Activated CD4-positive, alpha-beta T cell treated with anti-CD3 and anti-CD28 coated beads, Interleukin-2, Interleukin-4, amounts not matched to agents 100 ng/mL and 50 ng/mL, durations not matched to agents 16 hours and 8 hours (primary cell): ENCODE results near the gene WDR70.
A peak's percentile ranks its signal among the peaks of the same experiment; 100 is the strongest.
"Not testable (repeated sequence)": the region's sequence is repeated elsewhere in the genome, so short reads cannot be mapped to it uniquely, and the experiment has no call there.

Experiments
- DNase-seq: peaks from one replicate; pipeline ENCODE4 v3.0.0-alpha.2; 2020; ENCODE audit warnings: low spot score

The WDR70 gene

DNA sequence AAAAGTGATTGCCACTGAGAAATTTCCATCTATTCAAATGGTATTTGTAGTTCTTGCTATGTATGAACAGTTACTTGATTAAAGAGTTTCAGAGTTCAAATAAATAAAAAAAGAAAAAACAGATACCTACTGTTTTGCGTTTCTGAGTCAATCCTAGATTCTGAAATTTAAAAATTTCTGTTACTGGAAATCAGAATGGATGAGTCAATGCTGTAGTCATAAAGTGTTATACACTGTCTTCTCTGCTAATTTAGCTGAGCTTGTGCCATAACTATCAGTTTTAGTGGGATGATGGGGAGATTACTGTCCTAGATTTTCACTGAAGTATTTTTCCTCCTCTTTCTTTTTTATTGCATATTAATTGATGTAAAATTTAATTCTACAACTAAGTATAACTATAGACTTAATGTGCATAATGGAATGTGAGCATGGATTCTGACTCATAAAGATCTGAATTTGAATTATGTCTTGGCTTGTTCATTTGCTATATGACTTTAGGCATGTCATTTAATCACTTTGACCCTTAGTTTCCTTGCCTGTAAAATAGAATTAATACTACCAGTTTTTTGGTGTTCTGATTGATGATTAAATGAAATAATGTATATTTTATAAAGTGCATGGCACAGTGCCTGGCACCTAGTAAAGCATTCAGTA lies 75.4 kb downstream of the WDR70 start:
- peak; percentile 57 for DNase-seq

DNA sequence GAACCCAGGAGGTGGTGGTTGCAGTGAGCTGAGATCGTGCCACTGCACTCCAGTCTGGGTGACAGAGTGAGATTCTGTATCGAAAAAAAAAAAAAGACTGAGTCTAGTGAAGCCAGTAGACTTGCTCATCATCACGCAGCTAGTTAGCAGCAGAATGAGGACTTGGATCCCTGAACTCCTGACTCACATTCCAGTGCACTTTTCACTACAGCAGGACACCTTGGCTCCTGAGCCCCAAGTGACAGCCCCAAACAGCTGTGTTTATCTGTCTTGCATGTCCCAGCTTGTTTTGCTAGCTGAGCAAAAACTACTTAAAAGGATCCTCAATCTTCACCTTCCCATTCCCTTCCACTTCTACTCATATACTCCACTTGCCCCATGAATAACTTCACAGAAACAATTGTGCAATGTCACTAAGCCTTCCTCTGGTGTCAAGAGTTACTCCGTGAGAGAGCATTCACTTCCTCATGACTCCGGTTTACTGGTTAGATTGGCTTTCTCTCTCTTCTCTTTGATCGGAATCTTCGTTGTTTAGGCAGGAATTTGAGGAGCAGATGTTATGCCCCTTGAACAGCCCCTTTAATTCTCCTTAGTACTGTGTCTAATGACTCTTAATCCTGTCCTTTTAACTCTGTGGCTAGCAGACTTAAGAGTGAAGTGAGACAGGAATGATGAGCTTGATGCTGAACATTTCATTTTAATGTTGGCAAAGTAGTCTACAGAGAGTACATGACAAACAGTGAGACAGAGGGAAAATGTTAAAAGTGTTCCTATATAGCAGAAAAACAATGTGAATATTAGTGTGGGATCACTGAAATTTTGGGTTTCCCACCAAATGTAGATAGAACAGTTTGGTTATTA lies 84.3 kb downstream of the WDR70 start:
- DNase-seq, result not testable (repeated sequence)

GRCh38 chr5:37464581-37464980 lies 85.5 kb downstream of the WDR70 start:
- DNase-seq, result not testable (repeated sequence)

DNA sequence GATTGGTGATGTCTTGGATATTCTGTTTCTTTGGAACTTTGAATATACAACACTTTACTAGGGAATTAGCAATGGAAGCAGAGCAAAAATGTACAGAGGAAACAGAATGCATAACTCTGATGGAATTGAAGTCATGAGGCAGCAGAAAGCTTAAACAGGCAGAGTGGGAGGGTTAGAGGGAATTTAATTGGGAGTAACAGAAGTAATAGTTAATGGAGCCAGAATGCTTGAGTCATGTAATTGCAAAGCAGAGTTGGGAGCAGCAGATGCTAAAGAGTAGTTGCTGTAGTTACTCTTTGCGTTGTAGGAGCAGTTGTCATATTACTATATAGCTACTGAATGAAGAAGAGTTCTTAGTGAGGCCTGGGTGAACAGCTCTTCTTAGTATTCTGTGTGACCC lies 90.3 kb downstream of the WDR70 start:
- not testable (repeated sequence) for DNase-seq

GRCh38 chr5:37471666-37472197 lies 92.6 kb downstream of the WDR70 start:
- DNase-seq, result no peak

GRCh38 chr5:37477426-37477825 lies 98.3 kb downstream of the WDR70 start:
- DNase-seq, result no peak

GRCh38 chr5:37478121-37478894 lies 99.2 kb downstream of the WDR70 start:
- DNase-seq, result no peak

DNA sequence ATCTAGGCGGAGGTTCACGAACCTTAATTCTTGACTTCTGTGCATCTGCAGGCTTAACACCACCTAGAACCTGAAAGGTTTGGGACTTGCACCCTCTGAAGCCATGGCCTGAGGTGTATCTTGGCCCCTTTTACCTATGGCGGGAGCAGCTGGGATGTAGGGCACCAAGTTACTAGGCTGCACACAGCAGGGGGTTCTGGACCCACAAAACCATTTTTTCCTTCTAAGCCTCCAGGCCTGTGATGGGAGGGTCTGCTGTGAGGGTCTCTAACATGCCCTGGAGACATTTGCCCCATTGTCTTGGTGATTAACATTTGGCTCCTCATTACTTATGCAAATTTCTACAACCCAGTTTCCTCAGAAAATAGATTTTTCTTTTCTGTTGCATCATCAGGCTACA lies 102.3 kb downstream of the WDR70 start:
- not testable (repeated sequence) for DNase-seq

DNA sequence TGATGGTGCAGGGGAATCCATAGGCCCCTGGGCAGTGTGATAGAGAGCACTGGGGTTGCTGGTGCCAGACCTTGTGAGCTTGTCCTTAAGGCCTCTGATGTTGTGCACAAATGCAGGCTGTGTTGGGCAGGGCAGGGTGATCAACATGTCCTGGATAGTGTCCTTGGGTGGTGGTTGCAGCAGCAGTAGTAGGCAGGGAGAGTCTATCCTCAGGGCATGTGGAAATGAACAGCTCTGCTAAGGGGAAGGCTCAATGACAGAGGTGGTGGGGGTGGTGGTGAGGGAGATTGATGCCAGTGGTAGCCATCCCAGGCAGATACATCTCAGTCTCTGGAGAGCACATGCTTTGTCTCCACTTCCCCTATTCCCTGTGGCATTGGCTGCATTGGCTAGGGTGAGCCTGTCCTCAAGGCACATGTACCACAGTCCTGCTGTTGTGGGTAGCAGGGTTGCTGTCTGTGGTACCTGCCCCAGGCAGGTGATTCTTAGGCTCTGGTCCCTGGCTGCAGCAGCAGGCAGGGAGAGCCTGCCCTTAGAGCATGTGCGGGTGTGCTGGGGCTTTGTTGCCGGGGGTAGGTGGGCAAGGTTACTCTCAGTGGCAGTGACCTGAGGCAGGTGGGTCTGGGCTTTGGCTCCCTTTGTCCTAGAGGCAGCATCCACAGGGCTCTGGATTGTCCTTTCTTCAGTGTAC lies 111.1 kb downstream of the WDR70 start:
- no peak for DNase-seq

DNA sequence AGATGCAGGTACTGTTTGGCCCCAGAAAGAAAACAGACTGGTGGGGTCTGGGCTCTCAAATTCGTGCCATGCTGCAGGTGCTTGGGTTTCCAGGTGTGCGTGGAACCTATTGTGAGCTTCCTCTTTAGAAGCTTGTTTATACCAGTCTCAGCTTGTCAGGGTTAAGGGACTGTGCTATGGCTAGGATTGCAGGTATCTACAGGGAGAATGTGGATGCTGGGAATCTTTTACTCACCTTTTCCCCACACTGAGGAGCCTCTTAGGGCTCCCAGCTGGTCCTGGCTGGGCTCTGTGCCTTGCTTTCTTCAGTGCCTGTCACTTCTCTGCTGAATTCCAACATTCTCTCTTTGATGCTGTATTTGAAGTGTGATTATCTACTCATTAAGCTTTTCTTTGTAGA lies 111.8 kb downstream of the WDR70 start:
- no peak for DNase-seq

DNA sequence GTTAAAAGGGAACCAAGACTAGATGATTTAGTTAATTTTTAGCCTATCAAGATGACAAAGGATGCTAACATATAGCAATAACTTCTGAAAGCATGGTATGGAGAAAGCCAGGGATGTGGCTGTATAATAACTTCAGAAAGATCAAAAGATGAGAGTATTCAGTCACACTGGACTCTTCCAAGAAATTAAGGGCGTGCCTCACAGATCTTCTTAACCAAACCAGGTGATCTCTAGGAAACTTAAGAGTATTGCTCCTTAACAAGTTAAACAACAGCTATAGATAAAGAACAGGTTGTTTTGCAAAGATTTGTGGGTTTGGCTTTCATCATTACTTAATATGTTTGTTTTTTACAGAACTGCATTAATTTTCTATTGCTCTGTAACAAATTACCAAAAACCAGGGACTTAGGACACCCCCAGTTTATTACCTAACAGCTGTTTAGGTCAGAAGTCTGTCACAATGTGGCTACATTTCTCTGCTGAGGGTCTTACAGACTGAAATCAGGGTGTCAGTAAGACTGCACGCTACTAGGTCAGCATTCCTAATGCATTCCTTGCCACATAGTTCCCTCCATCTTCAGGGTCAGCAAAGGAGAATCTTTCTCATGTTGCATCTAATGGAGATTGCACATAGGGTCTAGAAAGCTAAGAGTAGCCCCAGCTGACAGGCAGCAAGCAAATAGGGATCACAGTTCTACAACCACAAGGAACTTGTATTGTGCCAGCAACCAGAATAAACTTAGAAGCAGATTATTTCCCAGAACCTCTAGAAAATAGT lies 113.8 kb downstream of the WDR70 start:
- no peak for DNase-seq

GRCh38 chr5:37494756-37495155 lies 115.6 kb downstream of the WDR70 start:
- no peak for DNase-seq

DNA sequence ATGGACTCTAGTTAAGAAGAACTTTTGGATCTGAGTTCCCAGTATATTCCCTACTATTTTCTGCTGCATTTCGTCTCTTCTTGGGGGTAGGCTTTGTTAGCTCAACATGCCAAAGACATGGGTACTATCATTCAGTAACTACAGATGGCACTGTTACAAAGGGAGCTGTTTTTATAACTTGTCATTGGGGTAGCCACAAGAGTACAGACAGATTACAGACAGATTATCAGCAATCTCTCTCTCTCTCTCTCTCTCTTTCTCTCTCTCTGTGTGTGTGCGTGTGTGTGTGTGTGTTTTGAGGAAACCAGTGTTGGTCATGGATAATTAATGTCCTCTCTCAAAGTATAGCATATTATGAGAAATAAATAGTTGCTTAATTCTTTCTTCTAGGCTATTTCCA lies 116.1 kb downstream of the WDR70 start:
- DNase-seq, result no peak

- DNase-seq, result no peak
Measured at GRCh38 chr5:37495668-37496347, 116.7 kb downstream of the WDR70 start.

DNA sequence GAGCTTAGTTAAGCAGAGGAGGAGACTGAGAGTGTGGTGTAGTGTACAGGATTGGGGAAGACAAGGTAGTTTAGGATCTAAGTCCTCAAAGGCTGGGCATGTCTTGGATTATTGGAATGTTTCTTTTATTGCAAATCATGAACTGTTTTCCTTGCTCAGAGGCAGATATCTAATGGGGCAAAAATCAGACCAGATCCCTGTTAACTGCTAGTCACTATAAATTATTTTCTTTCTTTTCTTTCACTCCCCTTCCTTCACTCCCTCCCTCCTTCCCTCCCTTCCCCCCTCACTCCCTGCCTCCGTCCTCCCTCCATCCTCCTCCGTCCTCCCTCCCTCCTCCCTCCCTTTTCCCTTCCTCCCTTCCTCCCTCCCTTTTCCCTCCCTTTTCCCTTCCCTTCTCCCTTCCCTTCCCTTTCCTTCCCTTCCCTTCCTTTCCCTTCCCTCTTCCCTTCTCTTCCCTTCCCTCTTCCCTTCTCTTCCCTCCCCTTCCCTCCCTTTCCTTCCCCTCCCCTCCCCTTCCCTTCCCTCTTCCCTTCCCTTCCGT lies 117.9 kb downstream of the WDR70 start:
- no peak for DNase-seq

- DNase-seq, result no peak
Measured at GRCh38 chr5:37501152-37501551, 122.0 kb downstream of the WDR70 start.

DNA sequence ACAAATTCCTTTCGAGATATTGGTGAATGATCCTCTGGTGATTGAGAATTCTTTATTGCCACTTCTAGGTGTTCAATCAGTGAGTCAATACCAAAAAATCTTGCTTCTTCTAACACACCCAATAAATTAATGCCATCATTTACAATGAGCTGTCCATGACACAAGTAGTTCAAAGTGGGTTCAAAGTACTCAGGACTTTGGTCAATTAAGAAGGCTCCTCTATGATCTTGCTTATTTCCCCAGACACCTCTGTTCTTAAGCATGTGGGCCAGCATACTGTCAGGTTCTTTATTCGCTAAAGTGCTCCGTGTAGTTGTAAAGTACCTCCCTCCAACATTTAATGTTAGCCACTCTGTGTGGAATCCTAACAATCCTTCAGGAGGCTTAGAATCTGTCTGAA lies 127.1 kb downstream of the WDR70 start:
- DNase-seq, result no peak

- no peak for DNase-seq
Measured at GRCh38 chr5:37506722-37507121, 127.6 kb downstream of the WDR70 start.

GRCh38 chr5:37511646-37512045 lies 132.5 kb downstream of the WDR70 start:
- DNase-seq, result no peak

DNA sequence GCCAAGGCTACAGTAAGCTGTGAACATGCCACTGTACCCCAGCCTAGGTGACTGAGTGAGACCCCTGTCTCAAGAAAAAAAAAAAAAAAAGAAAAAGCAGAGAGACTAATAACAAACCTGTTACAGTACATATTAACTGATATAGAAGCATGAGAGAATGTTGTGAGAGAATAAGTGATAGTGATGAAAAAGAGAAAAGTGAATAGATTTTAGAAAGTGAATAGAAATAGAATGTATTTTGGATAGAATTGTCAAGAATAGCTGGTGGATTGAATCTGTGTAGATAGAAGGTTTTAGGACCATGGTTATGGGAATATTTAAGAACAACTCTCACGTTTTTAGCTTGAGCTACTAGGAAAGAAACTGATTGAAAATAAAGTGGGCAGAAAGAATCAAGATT lies 135.8 kb downstream of the WDR70 start:
- no peak for DNase-seq
